Thyroid gland (tissue), 4 donors: ENCODE measurements around the gene CCNK.

Experiments
- CTCF ChIP-seq, 6 experiments: fragments of 200-600 bp in 3 of 6; fragments of 450-650 bp in 3 of 6; sonication (generic) in 3 of 6; IDR thresholded peaks; one replicate each; pipeline ENCODE4 v1.5.1; 2016 to 2019; ENCODE audit warnings: antibody characterized with exemption in 6 of 6, mild to moderate bottlenecking in 2 of 6, inconsistent platforms in 1 of 6, moderate library complexity in 1 of 6
- POLR2A ChIP-seq, 2 donors: fragments of 450-650 bp; IDR thresholded peaks; one replicate each; pipeline ENCODE4 v1.6.1; 2017; ENCODE audit warnings: antibody characterized with exemption in 2 of 2, mild to moderate bottlenecking in 2 of 2, moderate library complexity in 1 of 2

GRCh38 chr14:99462210-99462609, 19.0 kb upstream of the CCNK start:
- TF ChIP-seq CTCF (IDR thresholded peaks at IDR 0.05) (no peak), POLR2A (IDR thresholded peaks at IDR 0.05) (no peak)
